Fibroblast of villous mesenchyme (primary cell): Measurements from ENCODE around the gene TRIM24. TPM values are rescaled to one million over a fixed set of nuclear protein-coding genes. Genes with fewer than 3 reads are reported as not detected.
"Not testable (repeated sequence)": the region's sequence is repeated elsewhere in the genome, so short reads cannot be mapped to it uniquely, and the experiment has no call there.

Experiments used
- DNase-seq: peaks from one replicate; pipeline ENCODE4 v3.0.0-alpha.2; 2010; ENCODE audit warnings: low read depth
- H3K4me3 ChIP-seq: 2 replicates; pipeline ENCODE4 v1.5.1; 2011; ENCODE audit warnings: low read depth, mild to moderate bottlenecking, low read length
- total RNA-seq: library from RNA; depleted of rRNA; stranded (reverse); fragments of >200 nt; gene quantifications from 2 replicates; pipeline ENCODE4 v1.2.3, GENCODE V29; 2012
- TF ChIP-seq, protein P1 (sequence below): IDR thresholded peaks from 2 replicates; pipeline ENCODE4 v1.5.1; 2012; ENCODE audit warnings: low read depth, mild to moderate bottlenecking, low read length; ENCODE audit not compliant: insufficient read depth

TRIM24 gene
- total RNA-seq, 1 donor: 10.4 TPM

DNA sequence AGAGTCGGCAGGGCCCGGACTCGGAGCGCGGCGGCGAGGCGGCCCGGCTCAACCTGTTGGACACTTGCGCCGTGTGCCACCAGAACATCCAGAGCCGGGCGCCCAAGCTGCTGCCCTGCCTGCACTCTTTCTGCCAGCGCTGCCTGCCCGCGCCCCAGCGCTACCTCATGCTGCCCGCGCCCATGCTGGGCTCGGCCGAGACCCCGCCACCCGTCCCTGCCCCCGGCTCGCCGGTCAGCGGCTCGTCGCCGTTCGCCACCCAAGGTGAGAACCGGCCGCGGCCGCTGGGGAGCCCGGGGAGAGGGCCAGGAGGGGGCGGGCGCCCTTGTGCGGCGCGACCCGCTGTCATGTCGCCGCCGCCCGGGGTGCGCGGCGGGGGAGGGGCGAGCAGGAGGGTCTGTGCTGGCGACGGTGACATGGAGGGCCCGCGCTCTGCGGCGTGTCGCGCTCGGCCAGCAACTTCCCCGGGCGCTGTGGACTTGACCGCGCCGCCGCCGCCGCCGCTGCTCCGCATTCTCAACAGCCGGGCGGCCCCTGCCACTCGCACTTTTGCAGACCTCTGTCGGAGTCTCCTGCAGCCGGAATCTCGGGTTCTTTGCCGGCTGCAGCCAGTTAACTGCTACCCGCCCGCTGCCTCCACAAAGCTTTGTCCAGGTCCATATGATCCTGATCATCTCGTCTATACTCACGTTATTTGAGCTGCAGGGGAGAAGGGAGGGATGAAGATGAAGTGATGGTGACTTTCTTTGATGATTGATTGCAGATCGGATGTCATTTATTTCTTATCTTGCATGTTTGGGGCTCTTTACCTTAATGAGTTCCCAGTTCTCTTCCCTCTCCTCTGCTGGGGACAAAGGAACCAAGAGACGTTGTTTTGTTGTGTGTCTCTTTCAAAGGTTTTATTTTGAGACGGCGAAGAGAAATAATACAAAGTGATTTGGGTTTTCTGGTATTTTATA lies 869 bp downstream of the TRIM24 start:
- peak; percentile 45 for DNase-seq
- TF ChIP-seq, protein P1, sequence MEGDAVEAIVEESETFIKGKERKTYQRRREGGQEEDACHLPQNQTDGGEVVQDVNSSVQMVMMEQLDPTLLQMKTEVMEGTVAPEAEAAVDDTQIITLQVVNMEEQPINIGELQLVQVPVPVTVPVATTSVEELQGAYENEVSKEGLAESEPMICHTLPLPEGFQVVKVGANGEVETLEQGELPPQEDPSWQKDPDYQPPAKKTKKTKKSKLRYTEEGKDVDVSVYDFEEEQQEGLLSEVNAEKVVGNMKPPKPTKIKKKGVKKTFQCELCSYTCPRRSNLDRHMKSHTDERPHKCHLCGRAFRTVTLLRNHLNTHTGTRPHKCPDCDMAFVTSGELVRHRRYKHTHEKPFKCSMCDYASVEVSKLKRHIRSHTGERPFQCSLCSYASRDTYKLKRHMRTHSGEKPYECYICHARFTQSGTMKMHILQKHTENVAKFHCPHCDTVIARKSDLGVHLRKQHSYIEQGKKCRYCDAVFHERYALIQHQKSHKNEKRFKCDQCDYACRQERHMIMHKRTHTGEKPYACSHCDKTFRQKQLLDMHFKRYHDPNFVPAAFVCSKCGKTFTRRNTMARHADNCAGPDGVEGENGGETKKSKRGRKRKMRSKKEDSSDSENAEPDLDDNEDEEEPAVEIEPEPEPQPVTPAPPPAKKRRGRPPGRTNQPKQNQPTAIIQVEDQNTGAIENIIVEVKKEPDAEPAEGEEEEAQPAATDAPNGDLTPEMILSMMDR: no peak
- peak overlapping the region; percentile 81 for H3K4me3 ChIP-seq

DNA sequence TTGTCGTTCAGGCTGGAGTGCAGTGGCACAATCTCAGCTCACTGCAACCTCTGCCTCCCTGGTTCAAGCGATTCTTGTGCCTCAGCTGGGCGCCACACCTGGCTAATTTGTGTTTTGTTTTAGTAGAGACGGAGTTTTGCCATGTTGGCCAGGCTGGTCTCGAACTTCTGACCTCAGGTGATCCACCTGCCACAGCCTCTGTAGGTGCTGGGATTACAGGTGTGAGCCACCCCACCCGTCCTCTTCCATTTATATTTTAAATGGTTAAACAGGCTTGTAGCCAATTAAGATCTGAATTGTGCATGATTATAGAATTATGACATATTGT lies 3.2 kb downstream of the TRIM24 start:
- H3K4me3 ChIP-seq, DNase-seq: not testable (repeated sequence)

DNA sequence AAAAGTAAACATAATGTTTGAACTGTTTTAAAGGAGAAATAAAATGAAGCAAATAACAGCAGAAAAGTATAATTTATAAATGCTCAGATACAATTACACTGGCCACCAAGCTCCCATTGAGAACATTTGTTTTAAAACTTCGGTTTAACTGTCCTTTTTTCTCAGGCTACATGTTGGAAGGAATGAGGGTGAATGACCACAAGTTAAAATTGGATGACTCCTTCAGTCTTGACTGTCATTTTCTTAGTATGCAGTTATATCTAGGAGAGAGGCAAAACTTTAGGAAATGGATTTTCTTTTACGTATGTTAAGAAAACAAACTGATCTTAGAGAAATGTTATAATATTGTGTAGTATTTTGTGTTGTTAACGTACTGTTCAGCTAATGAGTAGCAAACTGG lies 5.0 kb downstream of the TRIM24 start:
- no peak overlapping the region for H3K4me3 ChIP-seq
- no peak for DNase-seq

DNA sequence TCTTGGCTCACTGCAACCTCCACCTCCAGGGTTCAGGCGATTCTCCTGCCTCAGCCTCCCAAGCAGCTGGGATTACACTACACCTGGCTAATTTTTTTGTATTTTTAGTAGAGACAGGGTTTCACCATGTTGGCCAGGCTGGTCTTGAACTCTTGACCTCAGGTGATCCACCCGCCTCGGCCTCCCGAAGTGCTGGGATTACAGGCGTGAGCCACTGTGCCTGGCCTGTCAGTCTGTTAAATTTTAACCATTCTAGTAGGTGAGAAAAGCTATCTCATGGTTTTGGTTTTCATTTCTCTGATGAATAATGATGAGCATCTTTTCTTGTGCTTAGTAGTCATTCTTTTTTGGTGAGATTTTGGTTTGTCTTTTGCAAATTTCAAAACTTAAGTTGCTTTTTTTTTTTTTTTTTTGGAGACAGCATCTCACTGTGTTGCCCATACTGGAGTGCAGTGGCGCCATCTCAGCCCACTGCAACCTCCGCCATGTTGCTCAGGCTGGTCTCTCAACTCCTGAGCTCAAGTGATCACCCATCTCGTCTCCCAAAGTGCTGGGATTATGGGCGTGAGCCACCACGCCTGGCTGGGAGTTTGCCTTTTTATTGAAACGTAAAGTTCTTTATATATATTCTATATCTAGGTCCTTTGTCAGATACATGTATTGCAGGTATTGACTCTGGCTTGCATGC lies 6.2 kb downstream of the TRIM24 start:
- DNase-seq, H3K4me3 ChIP-seq: not testable (repeated sequence)

More for the DNA sequence above, 5.0 kb downstream of the TRIM24 start:
- TF ChIP-seq, protein P1: no peak

DNA sequence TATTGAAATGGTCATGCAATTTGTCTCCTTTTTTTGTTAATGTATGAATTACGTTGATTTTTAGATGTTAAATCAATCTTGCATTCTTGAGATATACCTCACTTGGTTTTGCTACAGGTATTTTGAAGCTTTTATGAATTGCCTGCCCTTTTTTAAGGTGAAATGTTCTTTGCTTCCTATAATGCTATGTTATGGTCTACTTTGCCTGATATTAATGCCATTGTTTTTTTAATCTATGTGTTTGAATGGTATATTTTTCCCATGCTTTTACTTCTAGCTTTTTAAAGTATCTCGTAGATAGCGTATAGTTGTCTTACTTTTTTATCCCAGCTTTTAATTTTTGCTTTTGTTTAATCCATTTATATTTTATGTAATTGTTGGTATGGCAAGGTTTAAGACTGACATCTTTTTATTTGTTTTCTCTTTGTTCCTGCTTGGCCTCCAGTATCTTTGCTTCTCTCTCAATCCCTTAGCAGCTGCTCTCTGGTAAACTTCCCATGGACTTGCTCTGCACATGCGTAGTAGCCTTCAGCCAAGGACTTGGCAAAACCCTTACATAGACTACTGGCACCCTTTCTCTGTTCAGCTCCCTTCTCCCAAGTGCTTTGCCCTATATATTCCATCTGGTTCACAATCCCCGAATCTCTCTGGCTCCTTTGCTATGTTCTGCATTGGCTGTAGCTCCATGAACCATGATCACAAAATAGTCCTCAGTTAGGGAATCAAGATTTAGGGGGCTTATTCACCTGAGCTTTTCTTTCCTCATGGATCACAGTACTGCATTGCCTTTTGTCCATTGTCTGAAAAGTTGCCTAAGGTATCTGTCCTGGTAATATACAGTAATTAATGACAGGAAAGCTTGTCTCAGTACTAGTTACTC lies 8.4 kb downstream of the TRIM24 start:
- no peak for DNase-seq
- no peak overlapping the region for H3K4me3 ChIP-seq
- TF ChIP-seq, protein P1: no peak

DNA sequence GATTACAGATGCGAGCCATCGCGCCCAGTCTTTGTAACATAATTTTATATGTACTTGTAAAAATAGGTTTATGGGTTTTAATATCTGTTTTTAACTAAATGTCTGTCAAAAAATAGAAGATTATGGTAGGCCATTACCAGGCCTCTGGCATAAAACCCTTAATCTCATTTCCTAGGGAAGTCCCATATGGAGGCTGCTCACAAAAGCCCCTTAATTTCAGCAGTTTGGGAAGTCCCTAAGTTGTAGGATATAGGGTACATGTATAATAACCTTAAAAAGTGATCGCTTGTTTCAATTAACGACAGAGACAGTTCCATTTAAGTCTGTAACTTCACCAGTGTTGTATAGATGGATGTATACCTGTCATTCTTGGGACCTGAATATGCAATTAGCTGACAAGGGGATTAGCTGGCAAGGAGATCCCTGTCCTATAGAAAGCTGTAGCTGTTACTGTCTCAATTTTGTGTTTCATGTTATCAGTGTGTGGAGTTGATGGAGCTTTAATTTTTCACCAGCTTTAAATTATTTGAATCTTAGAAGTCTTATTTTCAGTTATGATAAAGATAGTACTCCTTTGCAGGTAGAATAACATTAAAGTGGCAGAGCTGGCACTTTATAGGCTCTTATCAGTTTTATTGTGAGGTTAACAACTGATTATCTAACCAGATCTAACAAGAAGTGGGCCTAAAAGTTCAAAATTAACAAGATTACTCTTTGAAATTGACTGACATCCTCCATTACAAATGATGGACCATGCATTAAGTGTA lies 10.5 kb downstream of the TRIM24 start:
- H3K4me3 ChIP-seq: no peak overlapping the region
- DNase-seq: no peak
- TF ChIP-seq, protein P1: no peak
